ENCODE measurements around the gene PRPF4. TPM values are rescaled to one million over a fixed set of nuclear protein-coding genes. Genes with fewer than 3 reads are reported as not detected.

Gene PRPF4
- polyA plus RNA-seq, 3 donors, result 36.7 to 43.4 (median 37.7) TPM

- peak; percentile 74 to 89 (median 85) for DNase-seq (ENCODE audit: extremely low read depth in 1 of 11, low read depth in 9 of 11, low spot score in 4 of 11)
Observed at GRCh38 chr9:113340011-113340699, 64.7 kb downstream of the PRPF4 start, which contains the start of gene WDR31. Gene WDR31, minus strand, starts transcription at chr9:113340275. Its CDS starts 8,253 bp downstream, at chr9:113332022.

GRCh38 chr9:113341712-113342410 is 66.4 kb downstream of the PRPF4 start:
- no peak for DNase-seq (ENCODE audit: extremely low read depth in 1 of 11, low read depth in 9 of 11, low spot score in 4 of 11)

Other genes with a start within 250 kb of the PRPF4 start
- 10 to 100 TPM; 11.1 to 13.5 (median 13.0) TPM for gene ZFP37, start 218.9 kb upstream of the PRPF4 start, polyA plus RNA-seq (ENCODE audit: insufficient read length in 3 of 3)
- 1 to 10 TPM; 3.0 to 3.8 (median 3.0) TPM for gene SLC31A2, start 124.7 kb upstream of the PRPF4 start, polyA plus RNA-seq (ENCODE audit: insufficient read length in 3 of 3)
- 10 to 100 TPM; 28.4 to 33.4 (median 30.2) TPM for gene FKBP15, start 54.4 kb upstream of the PRPF4 start, polyA plus RNA-seq (ENCODE audit: insufficient read length in 3 of 3)
- 10 to 100 TPM; 25.0 to 29.0 (median 25.2) TPM for gene SLC31A1, start 54.1 kb upstream of the PRPF4 start, polyA plus RNA-seq (ENCODE audit: insufficient read length in 3 of 3)
- 10 to 100 TPM; 34.3 to 46.4 (median 42.0) TPM for gene CDC26, start 86 bp upstream of the PRPF4 start, polyA plus RNA-seq (ENCODE audit: insufficient read length in 3 of 3)
- 10 to 100 TPM in 1 of 3 donors, 1 to 10 TPM in 2; 4.6 to 10.7 (median 6.0) TPM for gene RNF183, start 27.7 kb downstream of the PRPF4 start, polyA plus RNA-seq (ENCODE audit: insufficient read length in 3 of 3)
- 1 to 10 TPM; 6.5 to 7.9 (median 7.7) TPM for gene WDR31, start 64.6 kb downstream of the PRPF4 start, polyA plus RNA-seq (ENCODE audit: insufficient read length in 3 of 3)
- gene BSPRY, start 73.9 kb downstream of the PRPF4 start, polyA plus RNA-seq (ENCODE audit: insufficient read length in 3 of 3), result 1 to 10 TPM; 8.0 to 9.9 (median 8.8) TPM
- gene HDHD3, start 101.3 kb downstream of the PRPF4 start, polyA plus RNA-seq (ENCODE audit: insufficient read length in 3 of 3), result 10 to 100 TPM; 27.1 to 51.5 (median 38.3) TPM
- 10 to 100 TPM; 37.2 to 46.1 (median 41.7) TPM for gene ALAD, start 125.6 kb downstream of the PRPF4 start, polyA plus RNA-seq (ENCODE audit: insufficient read length in 3 of 3)
- 10 to 100 TPM; 58.7 to 72.4 (median 66.4) TPM for gene POLE3, start 135.0 kb downstream of the PRPF4 start, polyA plus RNA-seq (ENCODE audit: insufficient read length in 3 of 3)
- gene C9orf43, start 135.1 kb downstream of the PRPF4 start, polyA plus RNA-seq (ENCODE audit: insufficient read length in 3 of 3), result 1 to 10 TPM in 1 of 3 donors, under 1 TPM in 2; 0.73 to 1.1 (median 0.82) TPM
- gene RGS3, start 188.1 kb downstream of the PRPF4 start, polyA plus RNA-seq (ENCODE audit: insufficient read length in 3 of 3), result 10 to 100 TPM; 41.4 to 49.8 (median 45.1) TPM

Measured in renal cortex interstitium (tissue), 11 donors.